Measurements from ENCODE around the gene HELZ. TPM values are rescaled to one million over a fixed set of nuclear protein-coding genes. Genes with fewer than 3 reads are reported as not detected.

Gene HELZ
- total and polyA plus RNA-seq, 2 experiments from 2014 or later, result 27.6 to 31.7 TPM

DNA sequence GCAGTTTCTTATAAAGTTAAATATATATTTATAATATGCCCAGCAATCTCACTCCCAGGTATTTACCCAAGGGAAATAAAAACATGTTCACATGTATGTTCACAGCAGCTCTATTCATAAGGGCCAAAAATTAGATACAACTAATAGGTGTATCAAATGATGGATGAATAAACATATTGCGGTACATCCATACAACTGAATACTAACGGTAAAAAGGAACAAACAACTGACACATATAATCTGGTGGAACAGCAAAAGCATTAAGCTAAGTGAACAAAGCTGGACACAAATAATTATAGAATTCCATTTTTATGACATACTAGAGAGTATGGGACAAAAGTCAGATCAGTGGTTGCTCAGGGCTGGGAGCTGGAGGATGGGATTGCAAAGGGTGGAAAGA is 125.9 kb downstream of the HELZ start:
- peaks cover 47% of the 10 kb centered on the region for H3K36me3 ChIP-seq

DNA sequence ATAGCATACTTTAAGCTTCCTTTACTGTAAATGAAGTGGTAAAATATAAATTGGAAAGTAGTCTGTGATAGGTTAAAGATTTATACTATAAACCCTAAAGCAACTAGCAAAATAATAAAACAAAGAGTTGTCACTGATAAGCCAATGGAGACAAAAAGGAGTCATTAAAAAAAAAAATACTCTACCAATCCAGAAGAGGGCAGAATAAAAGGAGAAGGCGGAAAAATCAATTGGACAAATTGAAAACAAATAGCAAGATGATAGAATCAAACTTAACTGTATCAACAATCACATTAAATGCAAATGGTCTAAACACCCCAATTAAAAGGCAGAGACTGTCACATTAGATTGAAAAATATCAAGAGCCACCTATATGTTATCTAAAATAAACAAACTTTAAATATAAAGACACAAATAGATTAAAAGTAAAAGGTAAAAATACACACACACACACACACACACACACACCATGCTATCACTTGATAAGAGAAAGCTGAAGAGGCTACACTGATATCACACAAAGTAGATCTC is 128.9 kb downstream of the HELZ start:
- DNase-seq (ENCODE audit: low read depth in 1 of 2, low spot score in 1 of 2), result no peak
- H3K4me1 ChIP-seq (ENCODE audit: low read depth), result peaks cover 18% of the 10 kb centered on the region
- TF ChIP-seq, protein P1, sequence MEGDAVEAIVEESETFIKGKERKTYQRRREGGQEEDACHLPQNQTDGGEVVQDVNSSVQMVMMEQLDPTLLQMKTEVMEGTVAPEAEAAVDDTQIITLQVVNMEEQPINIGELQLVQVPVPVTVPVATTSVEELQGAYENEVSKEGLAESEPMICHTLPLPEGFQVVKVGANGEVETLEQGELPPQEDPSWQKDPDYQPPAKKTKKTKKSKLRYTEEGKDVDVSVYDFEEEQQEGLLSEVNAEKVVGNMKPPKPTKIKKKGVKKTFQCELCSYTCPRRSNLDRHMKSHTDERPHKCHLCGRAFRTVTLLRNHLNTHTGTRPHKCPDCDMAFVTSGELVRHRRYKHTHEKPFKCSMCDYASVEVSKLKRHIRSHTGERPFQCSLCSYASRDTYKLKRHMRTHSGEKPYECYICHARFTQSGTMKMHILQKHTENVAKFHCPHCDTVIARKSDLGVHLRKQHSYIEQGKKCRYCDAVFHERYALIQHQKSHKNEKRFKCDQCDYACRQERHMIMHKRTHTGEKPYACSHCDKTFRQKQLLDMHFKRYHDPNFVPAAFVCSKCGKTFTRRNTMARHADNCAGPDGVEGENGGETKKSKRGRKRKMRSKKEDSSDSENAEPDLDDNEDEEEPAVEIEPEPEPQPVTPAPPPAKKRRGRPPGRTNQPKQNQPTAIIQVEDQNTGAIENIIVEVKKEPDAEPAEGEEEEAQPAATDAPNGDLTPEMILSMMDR (IDR thresholded peaks at IDR 0.05; ENCODE audit: low read depth, low read length), result no peak
- no peaks in the 10 kb centered on the region for H3K27me3 ChIP-seq
- no peak overlapping the region for H3K27ac ChIP-seq
- H3K4me3 ChIP-seq, result no peak overlapping the region
- H3K9me3 ChIP-seq (ENCODE audit: low read depth), result no peaks in the 10 kb centered on the region
- peaks cover 29% of the 10 kb centered on the region for H3K36me3 ChIP-seq

More for the DNA sequence above, 125.9 kb downstream of the HELZ start:
- Histone ChIP-seq H3K4me1 (ENCODE audit: low read depth) (no peaks in the 10 kb centered on the region), H3K27me3 (no peaks in the 10 kb centered on the region), H3K9me3 (ENCODE audit: low read depth) (no peaks in the 10 kb centered on the region), H3K27ac (no peak overlapping the region), H3K4me3 (no peak overlapping the region)
- TF ChIP-seq, protein P1 (IDR thresholded peaks at IDR 0.05; ENCODE audit: low read depth, low read length), result no peak
- DNase-seq (ENCODE audit: low read depth in 1 of 2, low spot score in 1 of 2), result no peak

DNA sequence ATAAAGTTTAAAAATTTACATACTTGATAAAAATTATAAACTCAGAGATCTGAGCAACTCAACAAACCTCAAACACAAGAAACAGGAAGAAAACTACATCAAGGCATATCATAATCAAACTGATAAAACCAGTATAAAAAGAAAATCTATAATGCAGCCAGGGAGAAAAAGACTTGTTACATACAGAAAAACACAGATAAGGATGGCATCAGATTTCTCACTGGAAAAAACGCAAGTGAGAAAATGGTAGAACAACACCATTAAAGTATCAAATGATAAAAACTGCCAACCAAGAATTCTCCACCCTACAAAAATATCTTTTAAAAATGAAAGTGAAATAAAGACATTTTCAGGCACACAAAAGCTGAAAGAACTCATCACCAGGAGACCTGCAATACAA is 129.6 kb downstream of the HELZ start:
- H3K4me3 ChIP-seq, result no peak overlapping the region
- no peak overlapping the region for H3K27ac ChIP-seq
- DNase-seq (ENCODE audit: low read depth in 1 of 2, low spot score in 1 of 2), result no peak
- H3K4me1 ChIP-seq (ENCODE audit: low read depth), result peaks cover 20% of the 10 kb centered on the region
- no peaks in the 10 kb centered on the region for H3K27me3 ChIP-seq
- TF ChIP-seq, protein P1 (IDR thresholded peaks at IDR 0.05; ENCODE audit: low read depth, low read length), result no peak
- peaks cover 24% of the 10 kb centered on the region for H3K36me3 ChIP-seq
- H3K9me3 ChIP-seq (ENCODE audit: low read depth), result no peaks in the 10 kb centered on the region

DNA sequence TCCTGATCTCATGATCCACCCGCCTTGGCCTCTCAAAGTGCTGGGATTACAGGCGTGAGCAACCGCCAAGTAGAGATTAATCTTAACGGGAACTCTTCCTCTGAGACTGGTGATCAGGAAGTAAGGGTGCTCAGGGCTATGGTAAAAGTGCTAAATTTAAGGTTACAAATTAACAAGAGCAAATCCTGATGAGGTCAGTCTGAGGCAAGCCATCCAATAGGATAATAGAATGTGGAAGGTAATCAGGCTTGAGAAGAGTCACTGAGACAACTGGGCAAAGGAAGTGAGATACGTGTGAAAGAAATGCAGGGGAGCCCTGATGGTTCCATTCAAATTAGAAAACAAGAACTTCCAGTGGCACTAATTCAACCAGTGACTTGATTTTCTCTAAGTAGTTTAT is 131.5 kb downstream of the HELZ start:
- Histone ChIP-seq H3K27me3 (no peaks in the 10 kb centered on the region), H3K4me1 (ENCODE audit: low read depth) (peaks cover 20% of the 10 kb centered on the region), H3K9me3 (ENCODE audit: low read depth) (no peaks in the 10 kb centered on the region), H3K36me3 (peaks cover 16% of the 10 kb centered on the region), H3K4me3 (no peak overlapping the region), H3K27ac (no peak overlapping the region)
- DNase-seq (ENCODE audit: low read depth in 1 of 2, low spot score in 1 of 2), result no peak
- TF ChIP-seq, protein P1 (IDR thresholded peaks at IDR 0.05; ENCODE audit: low read depth, low read length), result no peak

DNA sequence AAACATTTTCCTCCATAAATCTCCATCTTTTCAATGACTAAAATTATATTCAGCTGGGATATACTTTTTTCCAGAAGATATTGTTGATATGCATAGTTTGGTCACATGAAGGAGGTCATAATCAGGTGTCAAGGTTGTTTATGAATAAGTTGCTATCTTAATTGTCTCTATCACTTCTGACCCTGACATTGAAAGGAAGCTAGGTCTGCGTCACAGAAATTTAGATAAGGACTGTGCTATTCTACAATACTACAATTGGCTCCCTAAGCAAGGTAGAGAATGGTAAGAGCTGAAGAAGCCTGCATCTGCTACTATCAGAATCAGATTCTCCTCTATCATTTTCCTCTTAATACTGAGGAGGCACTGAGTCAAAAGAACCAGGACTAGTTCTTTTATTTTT is 133.2 kb downstream of the HELZ start:
- Histone ChIP-seq H3K4me1 (ENCODE audit: low read depth) (peaks cover 23% of the 10 kb centered on the region), H3K27ac (peak overlapping the region; percentile 24), H3K36me3 (peaks cover 25% of the 10 kb centered on the region), H3K9me3 (ENCODE audit: low read depth) (no peaks in the 10 kb centered on the region), H3K4me3 (no peak overlapping the region), H3K27me3 (no peaks in the 10 kb centered on the region)
- TF ChIP-seq, protein P1 (IDR thresholded peaks at IDR 0.05; ENCODE audit: low read depth, low read length), result no peak
- DNase-seq (ENCODE audit: low read depth in 1 of 2, low spot score in 1 of 2), result no peak
